Body of pancreas (tissue), 4 donors: ENCODE measurements around the gene TMEM134. TPM values are rescaled to one million over a fixed set of nuclear protein-coding genes. Genes with fewer than 3 reads are reported as not detected.

Source experiments
- ATAC-seq: fragments of 150-250 bp; one replicate; pipeline ENCODE4 v1.9.1; 2016
- DNase-seq, 4 donors: peaks; one replicate each; pipeline ENCODE4 v3.0.0-alpha.2; 2019
- H3K27ac ChIP-seq, 4 donors: fragments of 200-600 bp; sonication (generic); 1 replicate in 3 of 4; 2 replicates in 1 of 4; pipeline versions ENCODE4 v1.5.1 to v1.6.1; 2016 to 2019; ENCODE audit warnings: mild to moderate bottlenecking in 1 of 4, mixed read lengths in 1 of 4, moderate library complexity in 1 of 4
- H3K27me3 ChIP-seq, 2 donors: fragments of 200-600 bp; sonication (generic); one replicate each; pipeline ENCODE4 v1.6.0; 2016; ENCODE audit warnings: mild to moderate bottlenecking in 1 of 2
- H3K36me3 ChIP-seq, 2 donors: fragments of 200-600 bp; sonication (generic); replicated peaks in 1 of 2; 2 replicates each; pipeline ENCODE4 v1.5.1; 2016; ENCODE audit warnings: low read depth in 2 of 2; ENCODE audit not compliant: insufficient read depth in 1 of 2
- H3K4me1 ChIP-seq: fragments of 200-600 bp; sonication (generic); one replicate; pipeline ENCODE4 v1.6.0; 2016
- H3K4me3 ChIP-seq, 2 donors: fragments of 200-600 bp; sonication (generic); 1 replicate in 1 of 2; 2 replicates in 1 of 2; pipeline ENCODE4 v1.5.1; 2016 to 2019
- H3K9me3 ChIP-seq, 3 donors: fragments of 200-600 bp; sonication (generic); 1 replicate in 2 of 3; 2 replicates in 1 of 3; pipeline ENCODE4 v1.5.1; 2016
- POLR2A ChIP-seq, 3 donors: fragments of 450-650 bp; IDR thresholded peaks; one replicate each; pipeline ENCODE4 v1.6.1; 2016; ENCODE audit warnings: antibody characterized with exemption in 3 of 3, mild to moderate bottlenecking in 2 of 3
- WGBS, 2 donors: methylation state at CpG; one replicate each; pipeline ENCODE4 v1.1.5; 2017; 5-methylcytosine and 5-hydroxymethylcytosine counted together
- intact Hi-C: fragments of 100-400 bp; cut with DNase I; formaldehyde crosslinking; loops from one replicate; pipeline ENCODE4 v1.15.1; 2023
- total RNA-seq, 2 donors: library from RNA; depleted of rRNA; stranded (reverse); fragments of >200 nt; gene quantifications; one replicate each; pipeline ENCODE4 v1.1.0, GENCODE V29; 2016
- TF ChIP-seq, protein P1 (sequence below), 7 experiments: fragments of 450-650 bp in 4 of 7; fragments of 200-600 bp in 3 of 7; sonication (generic) in 3 of 7; IDR thresholded peaks; one replicate each; pipeline ENCODE4 v1.5.1; 2016 to 2019; ENCODE audit warnings: antibody characterized with exemption in 7 of 7

The TMEM134 gene
- total RNA-seq, 2 donors from 2014 or later = 69.5 to 118 TPM

GRCh38 chr11:67440229-67441097 lies 28.6 kb downstream of the TMEM134 start:
- intact Hi-C loops = no loop called here
- Histone ChIP-seq H3K4me3 (no peak overlapping the region), H3K27ac (peak overlapping the region in 1 of 4 donors; percentile 24), H3K4me1 (peaks cover 21% of the 10 kb centered on the region), H3K9me3 (no peaks in the 10 kb centered on the region), H3K36me3 (no peaks in the 10 kb centered on the region), H3K27me3 (no peaks in the 10 kb centered on the region)
- no peak for TF ChIP-seq POLR2A (IDR thresholded peaks at IDR 0.05)
- TF ChIP-seq, protein P1, sequence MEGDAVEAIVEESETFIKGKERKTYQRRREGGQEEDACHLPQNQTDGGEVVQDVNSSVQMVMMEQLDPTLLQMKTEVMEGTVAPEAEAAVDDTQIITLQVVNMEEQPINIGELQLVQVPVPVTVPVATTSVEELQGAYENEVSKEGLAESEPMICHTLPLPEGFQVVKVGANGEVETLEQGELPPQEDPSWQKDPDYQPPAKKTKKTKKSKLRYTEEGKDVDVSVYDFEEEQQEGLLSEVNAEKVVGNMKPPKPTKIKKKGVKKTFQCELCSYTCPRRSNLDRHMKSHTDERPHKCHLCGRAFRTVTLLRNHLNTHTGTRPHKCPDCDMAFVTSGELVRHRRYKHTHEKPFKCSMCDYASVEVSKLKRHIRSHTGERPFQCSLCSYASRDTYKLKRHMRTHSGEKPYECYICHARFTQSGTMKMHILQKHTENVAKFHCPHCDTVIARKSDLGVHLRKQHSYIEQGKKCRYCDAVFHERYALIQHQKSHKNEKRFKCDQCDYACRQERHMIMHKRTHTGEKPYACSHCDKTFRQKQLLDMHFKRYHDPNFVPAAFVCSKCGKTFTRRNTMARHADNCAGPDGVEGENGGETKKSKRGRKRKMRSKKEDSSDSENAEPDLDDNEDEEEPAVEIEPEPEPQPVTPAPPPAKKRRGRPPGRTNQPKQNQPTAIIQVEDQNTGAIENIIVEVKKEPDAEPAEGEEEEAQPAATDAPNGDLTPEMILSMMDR (IDR thresholded peaks at IDR 0.05) = no peak
- DNase-seq (no peak), ATAC-seq (no peak)
- WGBS, 2 donors = 78% methylated on average over 5 to 10 of the region's 17 CpGs

DNA sequence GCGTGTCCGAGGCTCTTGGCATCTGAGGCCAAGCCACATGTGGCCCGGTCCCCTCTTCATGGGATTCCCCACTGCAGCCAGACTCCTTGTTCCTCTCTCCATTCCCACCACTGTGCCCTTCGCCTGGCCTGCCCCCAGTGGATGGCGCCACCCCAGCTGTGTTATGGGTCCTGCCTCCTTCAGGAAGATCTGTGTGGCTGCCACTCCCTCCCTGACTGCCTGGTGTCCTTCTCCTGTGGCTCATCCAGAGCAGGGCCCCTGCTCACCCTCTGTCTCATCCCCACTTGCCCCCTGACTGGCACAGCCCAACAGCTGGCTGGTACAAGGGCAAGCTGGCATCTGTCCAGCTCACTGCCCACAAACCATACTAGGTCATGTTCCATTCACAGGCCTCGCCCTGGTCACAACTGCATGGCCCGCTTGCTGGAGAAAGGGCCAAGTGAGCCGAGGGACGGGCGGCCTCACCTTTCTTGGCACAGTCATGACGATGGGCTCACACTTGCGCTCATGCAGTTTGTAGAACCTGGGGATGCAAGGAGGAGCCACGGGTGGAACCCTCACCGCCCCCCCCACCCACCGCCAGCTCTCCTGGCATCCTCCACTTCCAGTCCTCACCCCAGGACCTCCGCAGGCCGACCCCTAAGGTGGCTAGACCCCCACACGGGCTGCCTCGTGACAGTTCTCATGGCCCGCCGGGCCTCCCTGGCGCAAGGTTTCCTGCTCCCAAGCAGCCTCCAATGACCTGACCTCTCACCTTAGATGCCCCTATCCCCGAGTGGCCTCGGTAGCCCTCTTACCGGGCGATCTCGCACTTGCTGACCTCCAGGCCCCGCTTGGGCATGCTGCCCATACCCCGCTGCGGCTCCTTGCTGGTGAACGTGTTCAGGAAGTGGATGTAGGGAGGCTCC lies 29.5 kb downstream of the TMEM134 start:
- no peaks in the 10 kb centered on the region for H3K27me3 ChIP-seq
- TF ChIP-seq, protein P1 (IDR thresholded peaks at IDR 0.05) = peak in 1 of 7 experiments; percentile 9
- no peak for TF ChIP-seq POLR2A (IDR thresholded peaks at IDR 0.05)
- H3K4me1 ChIP-seq = peaks cover 18% of the 10 kb centered on the region
- peak in 2 of 4 donors; percentile 33 to 49 for DNase-seq
- no peak overlapping the region for H3K4me3 ChIP-seq
- WGBS, 2 donors = 74 to 78% methylated on average over 18 to 31 of the region's 31 CpGs
- no peak overlapping the region for H3K27ac ChIP-seq
- intact Hi-C loops = no loop called here
- no peaks in the 10 kb centered on the region for H3K36me3 ChIP-seq
- no peaks in the 10 kb centered on the region for H3K9me3 ChIP-seq
- no peak for ATAC-seq

DNA sequence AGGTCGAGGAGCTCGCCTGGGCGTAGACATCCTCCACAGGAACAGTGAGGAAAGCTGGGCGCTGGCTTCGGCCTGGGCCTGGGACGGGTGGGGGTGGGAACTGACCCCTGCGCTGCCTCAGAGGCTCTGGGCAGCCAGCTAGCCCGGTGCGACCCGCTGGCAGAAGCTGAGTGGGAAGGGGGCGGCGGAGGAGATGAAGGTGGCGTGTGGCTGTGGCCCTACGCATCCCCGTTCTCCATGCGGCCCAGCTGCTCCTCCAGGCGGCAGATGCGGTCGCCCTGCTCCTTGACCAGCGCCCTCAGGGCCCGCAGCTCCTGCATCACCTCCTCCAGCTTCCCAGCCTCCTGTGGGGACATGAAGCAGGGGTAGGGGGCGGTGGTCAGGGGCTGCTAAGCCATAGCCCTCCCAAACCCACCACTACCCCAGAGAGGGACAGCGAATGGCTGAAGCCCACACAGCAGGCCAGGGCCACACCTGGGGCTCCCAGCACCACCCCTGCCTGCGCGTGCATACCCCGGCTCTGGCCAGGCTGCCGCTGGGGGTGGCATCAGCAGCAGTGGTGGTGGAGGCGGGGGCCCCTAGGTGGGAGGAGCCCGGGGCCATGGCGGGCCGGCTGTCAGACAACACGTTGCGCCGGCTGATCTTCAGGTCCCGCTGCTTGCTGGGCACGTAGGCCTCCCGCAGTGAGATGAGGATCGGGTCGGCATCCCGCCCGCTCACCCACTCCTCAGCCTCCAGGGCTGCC lies 30.7 kb downstream of the TMEM134 start:
- intact Hi-C loops = no loop called here
- 84 to 100% methylated on average over 1 to 39 of the region's 41 CpGs for WGBS, 2 donors
- no peak for ATAC-seq
- H3K4me1 ChIP-seq = peaks cover 11% of the 10 kb centered on the region
- H3K9me3 ChIP-seq = no peaks in the 10 kb centered on the region
- no peak for DNase-seq
- H3K27me3 ChIP-seq = no peaks in the 10 kb centered on the region
- no peak overlapping the region for H3K27ac ChIP-seq
- TF ChIP-seq, protein P1 (IDR thresholded peaks at IDR 0.05) = no peak
- no peak for TF ChIP-seq POLR2A (IDR thresholded peaks at IDR 0.05)
- H3K4me3 ChIP-seq = no peak overlapping the region
- H3K36me3 ChIP-seq = no peaks in the 10 kb centered on the region

GRCh38 chr11:67437809-67438157 lies 31.3 kb downstream of the TMEM134 start:
- WGBS, 2 donors = 74 to 80% methylated on average over 2 of the region's 3 CpGs
- peaks cover 0 to 2% of the 10 kb centered on the region in 2 donors for H3K36me3 ChIP-seq
- H3K27ac ChIP-seq = no peak overlapping the region
- intact Hi-C loops = no loop called here
- TF ChIP-seq, protein P1 (IDR thresholded peaks at IDR 0.05) = no peak
- TF ChIP-seq POLR2A (IDR thresholded peaks at IDR 0.05) = no peak
- H3K9me3 ChIP-seq = no peaks in the 10 kb centered on the region
- ATAC-seq = no peak
- H3K27me3 ChIP-seq = no peaks in the 10 kb centered on the region
- peaks cover 11% of the 10 kb centered on the region for H3K4me1 ChIP-seq
- no peak for DNase-seq
- H3K4me3 ChIP-seq = no peak overlapping the region
